Activated CD8-positive, alpha-beta memory T cell treated with anti-CD3 and anti-CD28 coated beads, Interleukin-2, amount 50 U/mL, for 48 hours (primary cell): ENCODE results near the gene TEKT3.

Experiments used
- DNase-seq: peaks from one replicate; pipeline ENCODE4 v3.0.0-alpha.2; 2020

Gene TEKT3

GRCh38 chr17:15348021-15348420, 6.6 kb upstream of the TEKT3 start:
- DNase-seq, result no peak

- DNase-seq, result no peak
These were observed 4.7 kb upstream of the TEKT3 start for GRCh38 chr17:15346066-15346595.

- no peak for DNase-seq
These were observed 2.4 kb upstream of the TEKT3 start for GRCh38 chr17:15343749-15344148.

- no peak for DNase-seq
These were observed 1.1 kb upstream of the TEKT3 start for GRCh38 chr17:15342460-15342859.

GRCh38 chr17:15341966-15342365, 569 bp upstream of the TEKT3 start:
- DNase-seq, result no peak

GRCh38 chr17:15340966-15341365, 431 bp downstream of the TEKT3 start:
- DNase-seq, result no peak

GRCh38 chr17:15335446-15335845, 6.0 kb downstream of the TEKT3 start:
- no peak for DNase-seq

- no peak for DNase-seq
These were observed 7.1 kb downstream of the TEKT3 start for GRCh38 chr17:15334266-15334665.

GRCh38 chr17:15332338-15332737, 9.1 kb downstream of the TEKT3 start:
- no peak for DNase-seq

- DNase-seq, result no peak
These were observed 18.3 kb downstream of the TEKT3 start for GRCh38 chr17:15323131-15323530.

- no peak for DNase-seq
These were observed 19.7 kb downstream of the TEKT3 start for GRCh38 chr17:15321556-15322251.

- DNase-seq, result no peak
These were observed 21.9 kb downstream of the TEKT3 start for GRCh38 chr17:15319452-15320010.

- no peak for DNase-seq
These were observed 29.4 kb downstream of the TEKT3 start for GRCh38 chr17:15311996-15312395.

GRCh38 chr17:15309793-15310192, 31.6 kb downstream of the TEKT3 start:
- no peak for DNase-seq

- no peak for DNase-seq
These were observed 32.2 kb downstream of the TEKT3 start for GRCh38 chr17:15309236-15309635.

GRCh38 chr17:15308758-15309157, 32.6 kb downstream of the TEKT3 start:
- no peak for DNase-seq

GRCh38 chr17:15307710-15308111, 33.7 kb downstream of the TEKT3 start:
- DNase-seq, result no peak

- DNase-seq, result no peak
These were observed 37.5 kb downstream of the TEKT3 start for GRCh38 chr17:15303851-15304250.

GRCh38 chr17:15303268-15303667, 38.1 kb downstream of the TEKT3 start:
- no peak for DNase-seq

- no peak for DNase-seq
These were observed 39.6 kb downstream of the TEKT3 start for GRCh38 chr17:15301845-15302244.

- no peak for DNase-seq
These were observed 43.2 kb downstream of the TEKT3 start for GRCh38 chr17:15298176-15298575.

GRCh38 chr17:15293558-15293957, 47.8 kb downstream of the TEKT3 start:
- no peak for DNase-seq

- no peak for DNase-seq
These were observed 49.6 kb downstream of the TEKT3 start for GRCh38 chr17:15291674-15292361.

GRCh38 chr17:15290605-15291004, 50.8 kb downstream of the TEKT3 start:
- no peak for DNase-seq
